ENCODE measurements around the gene RANBP10. TPM values are rescaled to one million over a fixed set of nuclear protein-coding genes. Genes with fewer than 3 reads are reported as not detected.

RANBP10 gene
- total and polyA plus RNA-seq, 2 of the 13 experiments (the other 11 are each of a cell fraction or from before 2014, with no cell fraction given), result 9.2 to 22.7 TPM

GRCh38 chr16:67847064-67847861, 40.9 kb upstream of the RANBP10 start, which contains the start of gene CENPT (continued):
- TF ChIP-seq, protein P1, sequence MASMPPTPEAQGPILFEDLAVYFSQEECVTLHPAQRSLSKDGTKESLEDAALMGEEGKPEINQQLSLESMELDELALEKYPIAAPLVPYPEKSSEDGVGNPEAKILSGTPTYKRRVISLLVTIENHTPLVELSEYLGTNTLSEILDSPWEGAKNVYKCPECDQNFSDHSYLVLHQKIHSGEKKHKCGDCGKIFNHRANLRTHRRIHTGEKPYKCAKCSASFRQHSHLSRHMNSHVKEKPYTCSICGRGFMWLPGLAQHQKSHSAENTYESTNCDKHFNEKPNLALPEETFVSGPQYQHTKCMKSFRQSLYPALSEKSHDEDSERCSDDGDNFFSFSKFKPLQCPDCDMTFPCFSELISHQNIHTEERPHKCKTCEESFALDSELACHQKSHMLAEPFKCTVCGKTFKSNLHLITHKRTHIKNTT (CRISPR knock-in tag; IDR thresholded peaks at IDR 0.05), result no peak; the same call in 1 of the 2 replicates
- TF ChIP-seq, protein P2, sequence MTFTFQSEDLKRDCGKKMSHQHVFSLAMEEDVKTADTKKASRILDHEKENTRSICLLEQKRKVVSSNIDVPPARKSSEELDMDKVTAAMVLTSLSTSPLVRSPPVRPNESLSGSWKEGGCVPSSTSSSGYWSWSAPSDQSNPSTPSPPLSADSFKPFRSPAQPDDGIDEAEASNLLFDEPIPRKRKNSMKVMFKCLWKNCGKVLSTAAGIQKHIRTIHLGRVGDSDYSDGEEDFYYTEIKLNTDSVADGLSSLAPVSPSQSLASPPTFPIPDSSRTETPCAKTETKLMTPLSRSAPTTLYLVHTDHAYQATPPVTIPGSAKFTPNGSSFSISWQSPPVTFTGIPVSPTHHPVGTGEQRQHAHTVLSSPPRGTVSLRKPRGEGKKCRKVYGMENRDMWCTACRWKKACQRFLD (CRISPR knock-in tag; IDR thresholded peaks at IDR 0.05; ENCODE audit: borderline replicate concordance), result no peak; the same call in 1 of the 2 replicates
- TF ChIP-seq FOXM1 (CRISPR knock-in tag; IDR thresholded peaks at IDR 0.05) (no peak), PRDM15 (CRISPR knock-in tag; IDR thresholded peaks at IDR 0.05) (no peak), ZNF674 (CRISPR knock-in tag; IDR thresholded peaks at IDR 0.05; ENCODE audit: low read depth) (no peak), ZNF747 (CRISPR knock-in tag; IDR thresholded peaks at IDR 0.05; ENCODE audit: borderline replicate concordance) (no peak), MAZ (IDR thresholded peaks at IDR 0.05; ENCODE audit: borderline replicate concordance, low read depth, low read length) (no peak), MAZ (CRISPR knock-in tag; IDR thresholded peaks at IDR 0.05; ENCODE audit: low read depth) (no peak), ZNF546 (CRISPR knock-in tag; conservative IDR thresholded peaks at IDR 0.05) (0 out of 2 replicates have a peak, but pooled peaks have one; percentile 90), NCOA2 (CRISPR knock-in tag; IDR thresholded peaks at IDR 0.05) (no peak), ZNF839 (CRISPR knock-in tag; IDR thresholded peaks at IDR 0.05; ENCODE audit: borderline replicate concordance) (no peak), PCBP1 (IDR thresholded peaks at IDR 0.05; ENCODE audit: borderline replicate concordance, low read depth, low read length) (no peak), PREB (CRISPR knock-in tag; IDR thresholded peaks at IDR 0.05) (no peak), ZFAT (CRISPR knock-in tag; conservative IDR thresholded peaks at IDR 0.05) (peak; percentile 24; the same call in 1 of the 2 replicates), ZBTB42 (CRISPR knock-in tag; IDR thresholded peaks at IDR 0.05) (peak; percentile 90), E2F2 (CRISPR knock-in tag; IDR thresholded peaks at IDR 0.05; ENCODE audit: borderline replicate concordance) (no peak), PCBP2 (optimal IDR thresholded peaks at IDR 0.05; ENCODE audit: low read depth, low read length, poor library complexity, severe bottlenecking) (no peak)
- TF ChIP-seq, protein P3, sequence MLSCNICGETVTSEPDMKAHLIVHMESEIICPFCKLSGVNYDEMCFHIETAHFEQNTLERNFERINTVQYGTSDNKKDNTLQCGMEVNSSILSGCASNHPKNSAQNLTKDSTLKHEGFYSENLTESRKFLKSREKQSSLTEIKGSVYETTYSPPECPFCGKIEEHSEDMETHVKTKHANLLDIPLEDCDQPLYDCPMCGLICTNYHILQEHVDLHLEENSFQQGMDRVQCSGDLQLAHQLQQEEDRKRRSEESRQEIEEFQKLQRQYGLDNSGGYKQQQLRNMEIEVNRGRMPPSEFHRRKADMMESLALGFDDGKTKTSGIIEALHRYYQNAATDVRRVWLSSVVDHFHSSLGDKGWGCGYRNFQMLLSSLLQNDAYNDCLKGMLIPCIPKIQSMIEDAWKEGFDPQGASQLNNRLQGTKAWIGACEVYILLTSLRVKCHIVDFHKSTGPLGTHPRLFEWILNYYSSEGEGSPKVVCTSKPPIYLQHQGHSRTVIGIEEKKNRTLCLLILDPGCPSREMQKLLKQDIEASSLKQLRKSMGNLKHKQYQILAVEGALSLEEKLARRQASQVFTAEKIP (CRISPR knock-in tag; IDR thresholded peaks at IDR 0.05; ENCODE audit: borderline replicate concordance), result no peak

Data from HepG2 (cell line).